Trophoblast cell (in vitro differentiated cells and primary cell): Measurements from ENCODE around the gene BSCL2.
A peak's percentile ranks its signal among the peaks of the same experiment; 100 is the strongest.

Experiments used
- DNase-seq, 2 donors: peaks; one replicate each; pipeline ENCODE4 v3.0.0-alpha.2; 2016
- H2AFZ ChIP-seq: 2 replicates; pipeline ENCODE4 v1.6.1; 2013; ENCODE audit warnings: low read length, moderate library complexity, mild to moderate bottlenecking; ENCODE audit not compliant: insufficient read depth, poor library complexity
- H2AK5ac ChIP-seq: 2 replicates; pipeline ENCODE4 v1.6.1; 2013; ENCODE audit warnings: mild to moderate bottlenecking, low read length
- H2BK120ac ChIP-seq: 2 replicates; pipeline ENCODE4 v1.6.1; 2013; ENCODE audit warnings: low read length, mild to moderate bottlenecking, moderate library complexity; ENCODE audit not compliant: insufficient read depth, poor library complexity
- H2BK12ac ChIP-seq: 2 replicates; pipeline ENCODE4 v1.6.1; 2013; ENCODE audit warnings: mild to moderate bottlenecking, low read length, moderate library complexity
- H2BK5ac ChIP-seq: 2 replicates; pipeline ENCODE4 v1.6.1; 2013; ENCODE audit warnings: low read length, low read depth, moderate library complexity, mild to moderate bottlenecking; ENCODE audit not compliant: poor library complexity
- H3K14ac ChIP-seq: 2 replicates; pipeline ENCODE4 v1.6.1; 2013; ENCODE audit warnings: mild to moderate bottlenecking, low read length
- H3K18ac ChIP-seq: 2 replicates; pipeline ENCODE4 v1.6.1; 2013; ENCODE audit warnings: mild to moderate bottlenecking, low read length
- H3K23ac ChIP-seq: 2 replicates; pipeline ENCODE4 v1.6.1; 2013; ENCODE audit warnings: low read length
- H3K27ac ChIP-seq: 2 replicates; pipeline ENCODE4 v1.5.1; 2013; ENCODE audit warnings: low read depth, mild to moderate bottlenecking, inconsistent platforms, low read length, moderate library complexity
- H3K27me3 ChIP-seq: 2 replicates; pipeline ENCODE4 v1.6.1; 2013; ENCODE audit warnings: inconsistent platforms, mild to moderate bottlenecking, low read length, moderate library complexity; ENCODE audit not compliant: insufficient read depth
- H3K36me3 ChIP-seq, 2 experiments: 1 replicate in 1 of 2; 2 replicates in 1 of 2; pipeline ENCODE4 v1.6.1; 2013; ENCODE audit warnings: low read length in 2 of 2, mild to moderate bottlenecking in 2 of 2, moderate library complexity in 1 of 2; ENCODE audit not compliant: insufficient read depth in 2 of 2, control insufficient read depth in 1 of 2
- H3K4ac ChIP-seq: 2 replicates; pipeline ENCODE4 v1.6.1; 2013; ENCODE audit warnings: low read depth, mild to moderate bottlenecking, low read length, moderate library complexity
- H3K4me1 ChIP-seq, 2 experiments: 1 replicate in 1 of 2; 2 replicates in 1 of 2; pipeline ENCODE4 v1.6.1; 2013; ENCODE audit warnings: low read length in 2 of 2, mild to moderate bottlenecking in 2 of 2, moderate library complexity in 1 of 2; ENCODE audit not compliant: insufficient read depth in 2 of 2, control insufficient read depth in 1 of 2
- H3K4me2 ChIP-seq: 2 replicates; pipeline ENCODE4 v1.6.1; 2013; ENCODE audit warnings: inconsistent platforms, mild to moderate bottlenecking, low read length, moderate library complexity
- H3K4me3 ChIP-seq: 2 replicates; pipeline ENCODE4 v1.5.1; 2013; ENCODE audit warnings: mild to moderate bottlenecking, low read depth, low read length, inconsistent platforms
- H3K79me1 ChIP-seq: one replicate; pipeline ENCODE4 v1.6.1; 2013; ENCODE audit warnings: low read length
- H3K79me2 ChIP-seq: 2 replicates; pipeline ENCODE4 v1.6.1; 2013; ENCODE audit warnings: low read length, mild to moderate bottlenecking; ENCODE audit not compliant: control insufficient read depth, insufficient read depth, poor library complexity
- H3K9ac ChIP-seq: 2 replicates; pipeline ENCODE4 v1.6.1; 2013; ENCODE audit warnings: mild to moderate bottlenecking, low read length
- H3K9me3 ChIP-seq: 2 replicates; pipeline ENCODE4 v1.6.1; 2013; ENCODE audit warnings: low read depth, mild to moderate bottlenecking, control low read depth, inconsistent platforms, low read length; ENCODE audit not compliant: insufficient read depth
- H4K12ac ChIP-seq: 2 replicates; pipeline ENCODE4 v1.6.1; 2013; ENCODE audit warnings: low read depth, mild to moderate bottlenecking, low read length, moderate library complexity
- H4K8ac ChIP-seq: 2 replicates; pipeline ENCODE4 v1.6.1; 2013; ENCODE audit warnings: low read depth, mild to moderate bottlenecking, low read length, moderate library complexity
- H4K91ac ChIP-seq: one replicate; pipeline ENCODE4 v1.6.1; 2013; ENCODE audit warnings: low read depth, mild to moderate bottlenecking, low read length, moderate library complexity
- WGBS: extraction: QIAGEN DNeasy Blood & Tissue Kit; methylation state at CpG from one replicate; pipeline ENCODE4 v1.1.7; 2013; ENCODE audit warnings: missing lambda C conversion rate; ENCODE audit not compliant: insufficient read length, insufficient coverage; ENCODE audit errors: extremely low coverage; 5-methylcytosine and 5-hydroxymethylcytosine counted together

The BSCL2 gene

DNA sequence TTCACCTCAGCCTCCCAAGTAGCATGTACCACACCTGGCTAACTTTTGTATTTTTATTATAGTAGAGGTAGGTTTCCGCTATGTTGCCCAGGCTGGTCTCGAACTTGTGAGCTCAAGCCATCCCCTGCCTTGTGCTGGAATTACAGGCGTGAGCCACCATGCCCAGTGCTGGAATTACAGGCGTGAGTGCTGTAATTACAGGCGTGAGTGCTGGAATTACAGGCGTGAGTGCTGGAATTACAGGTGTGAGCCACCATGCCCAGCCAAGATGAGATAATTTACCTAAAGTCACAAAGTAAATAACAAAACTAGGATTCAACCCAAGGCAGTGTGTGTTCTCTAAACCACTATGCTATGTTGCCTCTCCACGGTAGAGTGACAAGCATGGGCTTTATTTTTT lies 24.7 kb downstream of the BSCL2 start:
- Histone ChIP-seq H3K4me2 (no peak overlapping the region), H3K14ac (no peak overlapping the region), H4K91ac (no peak overlapping the region), H3K4me1 (peaks cover 0 to 6% of the 10 kb centered on the region in 2 experiments), H3K27me3 (no peaks in the 10 kb centered on the region), H3K36me3 (peaks cover 3% of the 10 kb centered on the region in 2 experiments), H3K9ac (no peak overlapping the region), H3K18ac (no peak overlapping the region), H2BK12ac (no peak overlapping the region), H4K12ac (no peak overlapping the region), H2AK5ac (no peak overlapping the region), H3K79me2 (peaks cover 6% of the 10 kb centered on the region), H3K79me1 (peaks cover 5% of the 10 kb centered on the region), H2AFZ (no peak overlapping the region), H2BK120ac (no peak overlapping the region), H3K4ac (no peak overlapping the region), H3K4me3 (no peak overlapping the region), H3K9me3 (peaks cover 3% of the 10 kb centered on the region), H2BK5ac (no peak overlapping the region), H3K27ac (no peak overlapping the region), H3K23ac (no peak overlapping the region), H4K8ac (no peak overlapping the region)
- DNase-seq = no peak
- WGBS = no CpG with 5 or more reads among the region's 7 CpGs

DNA sequence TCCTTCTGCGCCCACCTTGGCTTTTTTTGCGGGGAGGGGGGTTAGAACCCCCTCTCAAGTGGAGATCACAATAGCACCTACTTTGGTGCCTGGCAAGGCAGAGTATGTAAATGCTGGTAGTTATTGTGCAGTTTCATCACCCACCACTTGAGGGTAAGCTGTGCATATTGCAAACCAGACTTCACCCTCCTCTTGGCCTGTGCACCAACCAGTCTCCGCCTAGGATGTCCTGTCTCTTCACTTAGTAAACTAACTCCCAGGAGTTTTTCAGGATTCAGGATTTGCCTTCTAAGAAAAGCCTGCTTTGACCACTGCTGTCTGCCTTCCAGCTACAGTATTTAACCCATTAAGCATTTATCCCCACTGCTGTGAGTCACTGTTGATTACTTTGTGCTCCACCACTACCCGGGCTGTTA lies 26.4 kb downstream of the BSCL2 start:
- Histone ChIP-seq H3K36me3 (peaks cover 11 to 17% of the 10 kb centered on the region in 2 experiments), H3K27ac (no peak overlapping the region), H2AFZ (peak overlapping the region; percentile 35), H4K91ac (no peak overlapping the region), H3K79me2 (peaks cover 6% of the 10 kb centered on the region), H3K4me2 (no peak overlapping the region), H3K9me3 (peaks cover 3% of the 10 kb centered on the region), H2BK5ac (no peak overlapping the region), H3K23ac (no peak overlapping the region), H3K27me3 (no peaks in the 10 kb centered on the region), H3K14ac (no peak overlapping the region), H3K4me3 (no peak overlapping the region), H3K79me1 (peaks cover 5% of the 10 kb centered on the region), H2BK12ac (no peak overlapping the region), H3K4me1 (peaks cover 0 to 6% of the 10 kb centered on the region in 2 experiments), H3K4ac (no peak overlapping the region), H4K12ac (no peak overlapping the region), H2BK120ac (no peak overlapping the region), H3K18ac (no peak overlapping the region), H2AK5ac (no peak overlapping the region), H4K8ac (no peak overlapping the region), H3K9ac (no peak overlapping the region)
- no CpG with 5 or more reads among the region's 4 CpGs for WGBS
- peak; percentile 38 to 69 for DNase-seq

DNA sequence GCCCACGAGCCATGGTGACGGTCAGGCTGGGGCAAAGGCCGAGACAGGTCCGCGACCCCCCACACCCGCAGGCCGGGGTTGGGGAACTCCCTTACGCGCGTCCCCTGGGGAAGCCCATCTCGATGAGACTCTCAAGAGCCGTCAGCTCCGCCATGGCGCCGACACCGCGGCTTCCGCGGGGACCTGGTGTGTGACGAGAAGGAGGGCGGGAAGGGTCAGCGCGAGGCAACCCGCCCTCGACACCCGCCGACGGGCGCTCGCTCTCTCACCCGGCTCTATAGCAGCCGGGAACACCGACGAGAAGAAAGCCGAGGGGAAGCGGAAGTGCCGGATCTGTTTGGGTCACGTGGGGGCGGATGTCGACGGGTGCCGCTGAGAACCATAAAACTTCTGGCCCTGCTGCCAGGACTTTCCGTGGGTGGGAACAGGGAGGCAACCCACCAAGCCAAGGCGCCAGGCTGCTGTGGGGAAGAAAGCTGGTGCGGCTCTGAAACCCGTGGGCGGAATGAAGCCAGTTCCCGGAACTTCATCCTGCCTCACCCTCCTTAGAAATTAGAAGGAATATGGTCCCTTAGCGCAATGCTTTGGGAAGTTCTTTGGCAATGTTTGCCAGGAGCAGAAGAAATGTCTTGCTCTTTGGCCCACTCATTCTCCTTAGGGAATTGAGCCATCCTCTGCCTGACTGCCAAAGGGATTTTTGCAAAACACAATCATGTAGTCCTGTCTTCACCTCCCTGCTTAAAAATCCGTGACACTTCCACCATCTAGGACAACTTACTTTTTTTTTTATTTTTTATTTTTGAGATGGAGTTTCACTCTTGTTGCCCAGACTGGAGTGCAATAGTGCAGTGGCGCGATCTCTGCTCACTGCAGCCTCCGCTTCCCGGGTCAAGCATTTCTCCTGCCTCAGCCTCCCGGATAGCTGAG lies 28.2 kb downstream of the BSCL2 start, which contains the start of gene UBXN1:
Gene UBXN1, minus strand, starts transcription at position 304 of the 927 bp plus-strand sequence. Its CDS starts 150 bp downstream, at position 154.
- H2BK5ac ChIP-seq = peak within 1 kb of the TSS; percentile 49
- H3K4me1 ChIP-seq = peaks cover 0 to 6% of the 10 kb centered on the region in 2 experiments
- peak within 1 kb of the TSS; percentile 97 for H3K4me3 ChIP-seq
- H3K4ac ChIP-seq = peak within 1 kb of the TSS; percentile 99
- peak within 1 kb of the TSS; percentile 13 for H3K27ac ChIP-seq
- peak within 1 kb of the TSS; percentile 98 for H4K8ac ChIP-seq
- H3K27me3 ChIP-seq = no peaks in the 10 kb centered on the region
- DNase-seq = peak; percentile 83
- H3K18ac ChIP-seq = peak within 1 kb of the TSS; percentile 78
- peak within 1 kb of the TSS; percentile 88 for H4K12ac ChIP-seq
- H3K36me3 ChIP-seq = peaks cover 16 to 18% of the 10 kb centered on the region in 2 experiments
- H3K79me1 ChIP-seq = peaks cover 5% of the 10 kb centered on the region
- H3K23ac ChIP-seq = no peak within 1 kb of the TSS
- H2AK5ac ChIP-seq = peak within 1 kb of the TSS; percentile 55
- peak within 1 kb of the TSS; percentile 46 for H2BK12ac ChIP-seq
- peak within 1 kb of the TSS; percentile 92 for H3K4me2 ChIP-seq
- peak within 1 kb of the TSS; percentile 79 for H4K91ac ChIP-seq
- peak within 1 kb of the TSS; percentile 75 for H2AFZ ChIP-seq
- WGBS = no CpG with 5 or more reads among the region's 55 CpGs
- H3K14ac ChIP-seq = peak within 1 kb of the TSS; percentile 87
- peak within 1 kb of the TSS; percentile 96 for H3K9ac ChIP-seq
- H3K79me2 ChIP-seq = peaks cover 6% of the 10 kb centered on the region
- peaks cover 3% of the 10 kb centered on the region for H3K9me3 ChIP-seq
- peak within 1 kb of the TSS; percentile 90 for H2BK120ac ChIP-seq

DNA sequence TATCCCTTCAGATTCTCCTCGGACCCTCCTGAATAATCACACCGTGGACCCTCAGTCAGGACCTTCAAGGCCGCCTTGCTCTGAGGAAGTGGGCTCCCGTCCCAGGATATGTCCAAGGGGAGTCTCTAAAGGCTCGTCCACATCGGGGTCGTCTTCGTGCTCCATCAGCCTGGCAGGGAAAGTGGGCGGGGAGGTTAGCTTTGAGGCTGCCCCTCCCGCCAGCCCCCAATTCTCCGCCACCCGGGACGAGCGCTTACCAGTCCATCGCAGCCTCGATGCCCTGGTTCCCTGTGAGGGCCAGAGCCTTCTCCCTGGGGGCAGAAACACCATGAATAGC lies 28.8 kb downstream of the BSCL2 start:
- H2BK5ac ChIP-seq = peak overlapping the region; percentile 49
- no peak overlapping the region for H3K23ac ChIP-seq
- peak overlapping the region; percentile 98 for H4K8ac ChIP-seq
- H3K9me3 ChIP-seq = peaks cover 3% of the 10 kb centered on the region
- peak overlapping the region; percentile 88 for H4K12ac ChIP-seq
- peak overlapping the region; percentile 78 for H3K18ac ChIP-seq
- H3K79me1 ChIP-seq = peaks cover 5% of the 10 kb centered on the region
- peak overlapping the region; percentile 92 for H3K4me2 ChIP-seq
- peaks cover 6% of the 10 kb centered on the region for H3K79me2 ChIP-seq
- peak overlapping the region; percentile 97 for H3K4me3 ChIP-seq
- WGBS = no CpG with 5 or more reads among the region's 16 CpGs
- peaks cover 0 to 6% of the 10 kb centered on the region in 2 experiments for H3K4me1 ChIP-seq
- H3K4ac ChIP-seq = peak overlapping the region; percentile 99
- peak overlapping the region; percentile 96 for H3K9ac ChIP-seq
- H3K14ac ChIP-seq = peak overlapping the region; percentile 87
- peak overlapping the region; percentile 46 for H2BK12ac ChIP-seq
- no peaks in the 10 kb centered on the region for H3K27me3 ChIP-seq
- peak overlapping the region; percentile 55 for H2AK5ac ChIP-seq
- H2AFZ ChIP-seq = peak overlapping the region; percentile 75
- peak overlapping the region; percentile 79 for H4K91ac ChIP-seq
- H3K27ac ChIP-seq = no peak overlapping the region
- H2BK120ac ChIP-seq = peak overlapping the region; percentile 90
- peaks cover 19 to 21% of the 10 kb centered on the region in 2 experiments for H3K36me3 ChIP-seq
- DNase-seq = no peak
